HG03575 (cell line): ENCODE data around the gene VCL.
"Not testable (repeated sequence)": the region's sequence is repeated elsewhere in the genome, so short reads cannot be mapped to it uniquely, and the experiment has no call there.

Experiments used
- ATAC-seq: cut with Tn5 transposase; IDR thresholded peaks from one replicate; pipeline ENCODE4 v1.9.1; 2021; ENCODE audit not compliant: unreplicated experiment, insufficient number of reproducible peaks, low FRiP score; ENCODE audit errors: extremely low read depth

VCL gene

GRCh38 chr10:74120911-74121310 lies 123.0 kb downstream of the VCL start:
- no peak for ATAC-seq

- ATAC-seq: no peak
Measured at GRCh38 chr10:74121368-74121767, 123.5 kb downstream of the VCL start.

- ATAC-seq: no peak
Measured at GRCh38 chr10:74122060-74122459, 124.1 kb downstream of the VCL start.

- no peak for ATAC-seq
Measured at GRCh38 chr10:74123081-74123480, 125.2 kb downstream of the VCL start.

- no peak for ATAC-seq
Measured at GRCh38 chr10:74133923-74134820, 136.3 kb downstream of the VCL start.

- no peak for ATAC-seq
Measured at GRCh38 chr10:74135452-74135851, 137.5 kb downstream of the VCL start.

GRCh38 chr10:74137992-74138391 lies 140.1 kb downstream of the VCL start:
- no peak for ATAC-seq

- not testable (repeated sequence) for ATAC-seq
Measured at GRCh38 chr10:74138596-74138995, 140.7 kb downstream of the VCL start.

- no peak for ATAC-seq
Measured at GRCh38 chr10:74139981-74140380, 142.1 kb downstream of the VCL start.

- ATAC-seq: no peak
Measured at GRCh38 chr10:74140553-74140952, 142.6 kb downstream of the VCL start.

GRCh38 chr10:74145133-74145532 lies 147.2 kb downstream of the VCL start:
- no peak for ATAC-seq

GRCh38 chr10:74146980-74147379 lies 149.1 kb downstream of the VCL start:
- ATAC-seq: not testable (repeated sequence)

GRCh38 chr10:74150204-74150989 lies 152.5 kb downstream of the VCL start, which contains the start of gene AP3M1:
TSS of gene AP3M1 (minus strand) at chr10:74150828. CDS start at chr10:74138379, 12,449 bp downstream.
- peak; percentile 20 for ATAC-seq

GRCh38 chr10:74150990-74151878 lies 153.3 kb downstream of the VCL start, which contains the start of gene ADK:
TSS of gene ADK (plus strand) at chr10:74151221. CDS start at chr10:74151279, 58 bp downstream.
- peak; percentile 52 for ATAC-seq

GRCh38 chr10:74151879-74152722 lies 154.2 kb downstream of the VCL start:
- ATAC-seq: no peak

- ATAC-seq: no peak
Measured at GRCh38 chr10:74153123-74153522, 155.2 kb downstream of the VCL start.

GRCh38 chr10:74153676-74154075 lies 155.8 kb downstream of the VCL start:
- no peak for ATAC-seq

- ATAC-seq: no peak
Measured at GRCh38 chr10:74156919-74157289, 159.0 kb downstream of the VCL start.
